Ramos (cell line): ENCODE measurements around the gene ALG3.
"Not testable (repeated sequence)": the region's sequence is repeated elsewhere in the genome, so short reads cannot be mapped to it uniquely, and the experiment has no call there.

ENCODE experiments used
- in situ Hi-C: fragments of 300-500 bp; cut with MboI; formaldehyde crosslinking; loops from one replicate; pipeline ENCODE4 v1.14.3; 2022; ENCODE audit warnings: low sequenced_read_pairs; ENCODE audit not compliant: unreplicated experiment

Gene ALG3

DNA sequence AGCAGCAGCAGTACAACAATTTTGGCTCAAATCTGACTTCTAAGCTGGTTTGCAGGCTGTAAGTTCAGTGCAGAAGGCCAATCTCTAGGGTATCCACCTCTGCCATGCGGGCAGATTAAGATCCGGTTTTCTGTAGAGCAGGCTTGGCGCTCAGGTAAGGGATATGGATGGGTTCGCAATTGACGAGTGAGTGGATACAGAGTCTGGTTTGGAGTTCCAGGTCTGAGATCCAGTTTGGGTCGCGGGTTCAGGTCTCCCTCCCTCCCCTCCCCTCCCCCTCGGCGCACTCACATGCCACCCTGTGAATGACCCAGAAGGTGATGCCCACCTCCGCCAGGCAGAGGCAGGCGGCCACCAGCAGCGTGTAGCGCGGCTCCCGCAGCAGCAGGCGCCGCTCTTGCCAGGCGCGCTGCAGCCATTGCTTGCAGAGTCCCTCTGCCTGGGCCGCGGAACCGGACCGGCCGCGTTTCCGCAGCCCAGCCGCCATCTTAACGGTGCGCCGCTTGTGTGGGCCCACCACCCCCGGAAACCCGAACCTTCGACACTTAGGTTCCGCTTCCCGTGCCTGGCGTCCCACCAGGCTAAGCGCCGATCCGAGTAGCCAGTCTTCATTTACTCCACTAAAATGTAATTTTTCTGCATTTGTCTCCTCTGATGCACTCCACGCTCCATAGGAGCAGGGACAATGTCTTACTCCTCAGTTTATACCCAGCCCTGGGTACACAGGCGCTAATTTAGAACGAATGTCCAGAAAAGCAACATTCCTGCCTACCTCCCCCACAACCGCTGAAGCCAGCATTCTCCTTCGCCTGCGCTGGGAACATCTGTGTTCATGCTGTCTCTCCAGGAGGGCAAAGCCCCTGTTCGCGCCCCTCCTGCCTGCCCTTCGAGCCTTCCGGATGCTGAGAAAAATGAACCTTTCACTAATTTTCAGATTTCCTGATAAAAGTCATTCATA lies at the start of gene ALG3:
Gene ALG3, minus strand, starts transcription at position 509 of the 958 bp plus-strand sequence. Its CDS starts 22 bp downstream, at position 487.
- in situ Hi-C loops: no loop called here

DNA sequence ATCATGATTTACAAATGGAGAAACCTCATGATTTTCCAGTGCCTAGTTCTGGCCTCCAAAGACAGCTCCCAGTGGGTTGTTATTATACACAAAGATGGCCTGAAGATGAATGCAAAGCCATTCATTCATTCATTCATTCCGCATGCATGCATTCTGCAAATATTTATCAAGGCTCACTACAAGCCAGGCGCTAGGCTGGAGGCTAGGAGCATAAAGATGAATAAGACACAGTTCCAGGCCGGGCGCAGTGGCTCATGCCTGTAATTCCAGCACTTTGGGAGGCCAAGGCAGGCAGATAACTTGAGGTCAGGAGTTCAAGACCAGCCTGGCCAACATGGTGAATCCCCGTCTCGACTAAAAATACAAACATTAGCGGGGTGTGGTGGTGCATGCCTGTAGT lies 47.9 kb upstream of the ALG3 start:
- in situ Hi-C loops: loop anchor here (25.0 kb wide), 1 partner anchor 859 kb away; the partner anchor contains the start of gene MCF2L2

DNA sequence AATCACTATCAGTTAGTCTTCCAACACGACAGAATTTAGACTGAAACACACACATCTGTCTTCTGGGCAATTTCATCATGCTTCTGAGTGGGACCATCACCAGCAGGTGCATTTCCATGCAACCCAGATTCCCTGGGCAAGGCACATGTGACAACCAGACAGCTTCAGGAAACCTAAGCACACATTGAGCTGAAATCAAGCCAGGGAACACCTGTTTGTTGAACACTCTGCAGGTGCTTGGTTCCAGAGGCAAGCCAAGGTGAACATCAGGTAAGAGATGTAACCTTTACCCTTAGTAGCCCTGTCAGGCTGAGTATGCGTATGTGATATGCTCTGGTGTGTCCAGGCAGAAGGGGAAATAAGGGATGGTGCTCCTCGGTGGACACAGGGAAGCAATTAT lies 47.0 kb upstream of the ALG3 start:
- in situ Hi-C loops: loop anchor here (25.0 kb wide), 1 partner anchor 858 kb away; the partner anchor contains the start of gene MCF2L2

DNA sequence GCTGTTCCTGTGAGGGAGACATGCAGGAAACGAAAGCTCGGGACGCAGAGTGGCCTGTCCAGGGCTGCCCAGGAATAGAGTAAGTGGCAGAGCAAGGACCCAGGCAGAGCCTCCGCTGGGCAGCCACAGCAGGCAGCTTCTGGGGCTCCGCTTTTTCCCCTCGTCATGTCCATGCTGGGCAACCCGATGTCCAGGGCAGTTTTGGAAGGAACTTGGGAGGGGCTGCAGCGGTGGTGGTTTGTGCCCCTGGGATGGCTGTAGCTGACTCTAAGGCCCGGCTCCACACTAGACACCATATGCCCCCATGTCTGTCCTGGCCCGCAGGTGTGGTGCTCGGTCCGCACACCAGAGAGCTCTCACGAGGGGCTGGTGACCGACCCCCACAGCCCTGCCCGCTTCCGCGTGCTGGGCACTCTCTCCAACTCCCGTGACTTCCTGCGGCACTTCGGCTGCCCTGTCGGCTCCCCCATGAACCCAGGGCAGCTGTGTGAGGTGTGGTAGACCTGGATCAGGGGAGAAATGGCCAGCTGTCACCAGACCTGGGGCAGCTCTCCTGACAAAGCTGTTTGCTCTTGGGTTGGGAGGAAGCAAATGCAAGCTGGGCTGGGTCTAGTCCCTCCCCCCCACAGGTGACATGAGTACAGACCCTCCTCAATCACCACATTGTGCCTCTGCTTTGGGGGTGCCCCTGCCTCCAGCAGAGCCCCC lies 43.1 kb upstream of the ALG3 start:
- in situ Hi-C loops: loop anchor here (25.0 kb wide), 1 partner anchor 855 kb away; the partner anchor contains the start of gene MCF2L2

DNA sequence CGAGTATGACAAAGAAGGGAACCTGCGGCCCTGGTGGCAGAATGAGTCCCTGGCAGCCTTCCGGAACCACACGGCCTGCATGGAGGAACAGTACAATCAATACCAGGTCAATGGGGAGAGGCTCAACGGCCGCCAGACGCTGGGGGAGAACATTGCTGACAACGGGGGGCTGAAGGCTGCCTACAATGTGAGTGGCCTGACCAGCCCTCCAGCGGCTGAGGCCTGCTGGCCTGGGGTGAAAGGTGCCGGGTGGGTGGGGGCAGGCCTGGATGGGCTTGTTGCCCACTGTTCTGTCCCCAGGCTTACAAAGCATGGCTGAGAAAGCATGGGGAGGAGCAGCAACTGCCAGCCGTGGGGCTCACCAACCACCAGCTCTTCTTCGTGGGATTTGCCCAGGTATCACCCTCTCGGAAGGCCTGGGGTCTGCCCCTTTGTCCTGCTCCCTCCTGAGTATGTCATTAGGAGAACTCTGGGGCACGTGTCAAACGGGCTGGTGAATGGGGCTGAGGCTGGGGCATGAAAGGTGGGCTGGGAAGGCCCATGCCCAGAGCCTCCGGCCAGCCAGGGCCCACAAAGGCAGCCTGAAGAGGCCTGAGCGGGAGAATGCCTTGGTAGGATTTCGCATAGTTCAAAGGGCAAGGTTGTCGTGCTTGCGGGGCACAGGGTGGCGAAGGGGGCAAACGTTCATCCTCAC lies 42.4 kb upstream of the ALG3 start:
- in situ Hi-C loops: loop anchor here (25.0 kb wide), 1 partner anchor 854 kb away; the partner anchor contains the start of gene MCF2L2

DNA sequence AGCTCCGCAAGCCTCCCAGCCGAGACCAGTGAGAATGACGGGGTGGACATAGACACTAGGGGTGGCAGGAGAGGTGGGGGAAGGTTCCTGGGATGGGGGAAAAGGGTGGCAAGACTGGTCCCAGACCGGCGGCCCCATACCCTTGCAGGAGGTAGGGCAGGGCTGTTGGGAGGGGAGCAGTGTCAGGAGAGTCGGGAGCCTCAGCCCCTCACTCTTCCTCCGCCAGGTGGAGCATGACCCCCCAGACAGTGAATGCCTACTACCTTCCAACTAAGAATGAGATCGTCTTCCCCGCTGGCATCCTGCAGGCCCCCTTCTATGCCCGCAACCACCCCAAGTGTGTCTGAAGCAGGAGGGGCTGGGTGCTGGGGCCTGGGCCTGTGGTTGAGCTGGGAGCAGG lies 41.6 kb upstream of the ALG3 start:
- in situ Hi-C loops: loop anchor here (25.0 kb wide), 1 partner anchor 853 kb away; the partner anchor contains the start of gene MCF2L2

DNA sequence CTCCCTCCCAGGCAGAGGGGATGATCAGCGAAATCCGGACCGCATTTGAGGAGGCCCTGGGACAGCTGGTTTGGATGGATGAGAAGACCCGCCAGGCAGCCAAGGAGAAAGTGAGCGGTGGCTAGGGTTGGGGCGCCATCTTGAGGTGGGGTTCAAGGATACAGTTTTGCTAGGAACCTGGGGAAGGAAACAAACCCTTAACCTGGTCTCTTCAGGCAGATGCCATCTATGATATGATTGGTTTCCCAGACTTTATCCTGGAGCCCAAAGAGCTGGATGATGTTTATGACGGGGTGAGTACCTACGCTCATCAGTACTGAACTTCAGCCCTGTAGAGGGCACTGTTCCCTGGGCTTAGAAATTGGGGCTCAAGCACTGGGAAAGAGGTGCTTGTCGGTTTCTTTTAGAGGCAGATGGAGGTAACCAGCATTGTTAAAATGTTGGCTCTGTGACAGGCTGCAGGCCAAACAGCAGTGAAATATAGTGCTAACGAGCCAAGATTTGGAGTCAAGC lies 40.7 kb upstream of the ALG3 start:
- in situ Hi-C loops: loop anchor here (25.0 kb wide), 1 partner anchor 852 kb away; the partner anchor contains the start of gene MCF2L2

DNA sequence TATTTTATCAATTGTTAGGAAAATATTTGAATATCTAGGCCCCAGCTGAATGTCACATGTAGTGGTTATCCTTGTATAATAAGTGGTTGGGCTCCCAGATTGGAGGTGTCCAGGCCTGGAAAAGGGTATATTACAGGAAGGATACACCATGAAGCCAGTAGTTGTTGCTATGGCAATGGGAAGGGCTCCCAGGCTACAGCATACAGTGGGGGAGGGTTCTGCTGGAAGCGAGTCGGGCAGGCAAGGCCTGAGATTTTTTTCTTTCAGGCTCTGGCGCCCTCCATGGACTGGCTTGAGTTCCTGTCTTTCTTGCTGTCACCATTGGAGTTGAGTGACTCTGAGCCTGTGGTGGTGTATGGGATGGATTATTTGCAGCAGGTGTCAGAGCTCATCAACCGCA lies 35.9 kb upstream of the ALG3 start:
- in situ Hi-C loops: loop anchor here (5.0 to 25.0 kb wide), 3 partner anchors 57 to 847 kb away; partner anchors contain the start of genes MCF2L2 and VWA5B2

DNA sequence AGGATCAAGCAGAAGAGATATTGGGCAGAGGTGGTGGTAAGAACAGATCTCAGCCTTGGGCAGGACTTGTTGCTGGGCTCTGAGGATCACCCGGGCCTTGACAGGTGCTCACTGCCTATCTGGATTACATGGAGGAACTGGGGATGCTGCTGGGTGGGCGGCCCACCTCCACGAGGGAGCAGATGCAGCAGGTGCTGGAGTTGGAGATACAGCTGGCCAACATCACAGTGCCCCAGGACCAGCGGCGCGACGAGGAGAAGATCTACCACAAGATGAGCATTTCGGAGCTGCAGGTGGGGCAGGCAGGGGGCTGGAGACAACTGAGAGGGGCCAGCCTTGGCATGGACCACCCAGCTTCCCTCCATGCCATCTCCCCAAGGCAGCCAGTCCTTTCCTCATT lies 34.9 kb upstream of the ALG3 start:
- in situ Hi-C loops: loop anchor here (5.0 to 25.0 kb wide), 3 partner anchors 56 to 846 kb away; partner anchors contain the start of genes MCF2L2 and VWA5B2

DNA sequence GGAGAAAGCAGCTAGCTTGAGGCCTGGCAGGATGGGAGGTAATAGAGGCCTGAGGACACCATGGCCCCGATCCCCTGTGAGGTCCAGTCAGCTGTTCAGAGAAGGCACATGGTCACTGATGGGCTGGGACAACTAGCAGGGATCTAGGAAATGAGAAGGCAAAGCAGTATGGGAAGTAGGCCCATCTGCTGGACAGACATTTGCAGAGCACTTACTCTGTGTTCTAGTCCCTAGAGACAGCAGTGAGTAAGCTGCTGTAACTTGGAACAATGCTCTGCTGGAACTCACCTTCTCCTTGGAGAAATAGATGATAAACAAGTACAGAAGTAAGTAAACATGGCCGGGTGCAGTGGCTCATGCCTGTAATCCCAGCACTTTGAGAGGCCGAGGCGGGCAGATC lies 34.2 kb upstream of the ALG3 start:
- in situ Hi-C loops: loop anchor here (5.0 to 25.0 kb wide), 3 partner anchors 56 to 846 kb away; partner anchors contain the start of genes MCF2L2 and VWA5B2

DNA sequence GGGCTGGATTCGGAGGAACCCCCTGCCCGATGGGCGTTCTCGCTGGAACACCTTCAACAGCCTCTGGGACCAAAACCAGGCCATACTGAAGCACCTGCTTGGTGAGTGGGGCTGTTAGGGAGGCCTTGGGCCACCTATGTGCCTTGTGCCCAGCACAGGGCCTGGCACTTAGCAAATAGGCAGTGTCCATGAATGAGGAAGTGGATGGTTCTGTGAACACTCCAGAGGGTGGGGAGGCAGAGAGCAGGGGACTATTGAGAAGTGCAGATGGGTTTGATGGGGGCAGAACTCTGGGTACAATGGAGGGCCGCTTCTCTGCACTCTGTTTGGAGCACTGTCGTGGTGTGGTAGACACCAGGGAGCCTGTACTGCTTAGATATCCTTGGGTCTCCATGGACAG lies 28.6 kb upstream of the ALG3 start:
- in situ Hi-C loops: loop anchor here (25.0 kb wide), 1 partner anchor 840 kb away; the partner anchor contains the start of gene MCF2L2

DNA sequence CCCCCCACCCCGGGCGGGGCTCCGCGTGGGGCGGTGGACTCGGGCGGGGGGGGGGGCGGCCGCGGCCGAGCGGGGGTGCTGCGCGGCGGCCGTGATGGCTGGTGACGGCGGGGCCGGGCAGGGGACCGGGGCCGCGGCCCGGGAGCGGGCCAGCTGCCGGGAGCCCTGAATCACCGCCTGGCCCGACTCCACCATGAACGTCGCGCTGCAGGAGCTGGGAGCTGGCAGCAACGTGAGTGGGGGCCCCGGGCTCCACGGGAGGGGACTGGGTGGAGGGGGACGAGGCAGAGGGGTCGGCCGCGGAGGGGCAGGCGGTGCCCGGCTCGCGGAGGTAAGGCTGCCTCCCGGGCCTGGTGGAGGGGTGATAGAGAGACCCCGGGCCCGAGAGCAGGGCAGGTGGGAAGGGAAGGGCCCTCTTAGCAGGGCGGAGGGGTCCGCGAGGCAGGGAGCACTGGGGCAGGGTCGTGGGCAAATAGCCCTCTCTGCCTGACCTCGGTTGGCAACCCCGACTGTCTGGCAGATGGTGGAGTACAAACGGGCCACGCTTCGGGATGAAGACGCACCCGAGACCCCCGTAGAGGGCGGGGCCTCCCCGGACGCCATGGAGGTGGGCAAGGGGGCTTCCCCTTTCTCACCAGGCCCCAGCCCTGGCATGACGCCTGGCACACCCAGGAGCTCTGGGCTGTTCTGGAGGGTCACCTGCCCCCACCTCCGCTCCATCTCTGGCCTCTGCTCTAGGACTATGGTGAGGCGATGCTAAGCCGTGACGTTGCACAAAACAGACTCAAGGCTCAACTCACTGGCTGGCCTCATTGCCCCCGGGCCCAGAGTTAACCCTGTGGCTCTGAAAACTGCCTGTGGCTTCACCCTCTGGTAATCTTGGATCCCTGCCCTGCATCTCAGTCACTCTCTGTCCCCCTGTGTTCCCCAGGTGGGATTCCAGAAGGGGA lies 27.5 kb upstream of the ALG3 start, which contains the start of gene ECE2:
Gene ECE2, plus strand, starts transcription at position 62 of the 950 bp plus-strand sequence. Its CDS starts 132 bp downstream, at position 194.
- in situ Hi-C loops: loop anchor here (25.0 kb wide), 1 partner anchor 839 kb away; the partner anchor contains the start of gene MCF2L2

DNA sequence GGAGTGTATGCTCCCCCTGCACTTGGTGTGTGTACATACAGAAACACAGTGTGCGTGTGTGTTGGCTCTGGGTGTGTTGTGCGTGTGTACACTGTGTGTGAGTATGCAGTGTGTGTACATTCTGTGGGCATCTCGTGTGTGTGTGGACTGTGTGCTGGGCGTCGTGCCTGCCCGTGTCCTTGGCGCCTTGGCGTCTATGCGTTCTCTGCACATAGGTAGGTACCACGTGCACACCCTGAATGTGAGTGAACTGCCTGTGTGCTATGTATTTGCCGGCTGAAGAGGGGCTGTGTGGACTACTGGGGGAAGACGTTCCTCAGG lies 26.6 kb upstream of the ALG3 start:
- in situ Hi-C loops: loop anchor here (25.0 kb wide), 1 partner anchor 838 kb away; the partner anchor contains the start of gene MCF2L2

DNA sequence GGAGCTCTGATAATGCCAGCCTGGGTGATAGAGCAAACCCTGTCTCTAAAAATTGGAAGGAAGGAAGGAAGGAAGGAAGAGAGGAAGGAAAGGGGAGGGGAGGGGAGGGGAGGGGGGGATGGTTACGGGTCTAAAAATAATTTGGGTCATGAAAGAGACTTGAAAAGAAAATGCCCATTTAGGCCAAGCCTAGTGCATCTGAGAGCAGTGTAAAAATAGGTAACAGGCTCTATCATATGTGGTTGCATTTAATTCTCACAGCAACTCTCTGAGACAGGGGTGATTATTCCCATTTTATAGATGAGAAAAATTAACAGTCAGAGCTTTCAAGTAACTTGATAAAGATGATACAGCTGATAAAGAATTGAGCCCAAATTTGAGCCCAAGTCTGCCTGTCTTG lies 23.5 kb upstream of the ALG3 start:
- in situ Hi-C loops: no loop called here

DNA sequence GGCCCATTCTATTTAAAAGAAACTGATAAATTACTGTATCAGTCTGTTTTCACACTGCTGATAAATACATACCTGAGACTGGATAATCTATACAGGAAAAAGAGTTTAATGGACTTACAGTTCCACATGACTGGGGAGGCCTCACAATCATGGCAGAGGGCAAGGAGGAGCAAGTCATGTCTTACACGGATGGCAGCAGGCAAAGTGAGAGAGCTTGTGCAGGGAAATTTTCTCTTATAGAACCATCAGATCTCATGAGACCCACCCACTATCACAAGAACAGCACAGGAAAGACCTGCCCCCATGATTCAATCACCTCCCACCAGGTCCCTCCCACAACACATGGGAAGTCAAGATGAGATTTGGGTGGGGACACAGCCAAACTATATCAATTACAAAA lies 18.5 kb upstream of the ALG3 start:
- in situ Hi-C loops: not testable (repeated sequence)

DNA sequence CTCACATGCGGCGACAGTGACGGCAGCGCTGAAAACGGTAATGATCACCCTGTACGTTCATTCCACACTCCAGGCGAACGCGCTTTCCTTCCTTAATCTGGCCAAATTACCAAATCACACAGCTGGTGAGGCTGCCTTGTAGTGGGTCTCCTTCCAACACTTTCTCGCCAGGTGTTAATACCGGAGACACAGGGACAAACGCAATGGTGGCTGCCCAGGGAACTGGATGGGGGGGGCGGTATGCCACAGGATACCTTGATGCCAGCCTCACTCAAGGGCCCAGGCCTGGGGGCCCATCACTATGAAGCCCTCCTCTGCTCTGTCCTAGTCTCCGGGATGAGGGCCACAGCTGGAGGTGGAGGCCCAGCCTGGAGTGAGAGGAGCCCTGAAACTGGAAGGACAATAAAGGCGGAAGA lies 14.0 kb upstream of the ALG3 start:
- in situ Hi-C loops: no loop called here

DNA sequence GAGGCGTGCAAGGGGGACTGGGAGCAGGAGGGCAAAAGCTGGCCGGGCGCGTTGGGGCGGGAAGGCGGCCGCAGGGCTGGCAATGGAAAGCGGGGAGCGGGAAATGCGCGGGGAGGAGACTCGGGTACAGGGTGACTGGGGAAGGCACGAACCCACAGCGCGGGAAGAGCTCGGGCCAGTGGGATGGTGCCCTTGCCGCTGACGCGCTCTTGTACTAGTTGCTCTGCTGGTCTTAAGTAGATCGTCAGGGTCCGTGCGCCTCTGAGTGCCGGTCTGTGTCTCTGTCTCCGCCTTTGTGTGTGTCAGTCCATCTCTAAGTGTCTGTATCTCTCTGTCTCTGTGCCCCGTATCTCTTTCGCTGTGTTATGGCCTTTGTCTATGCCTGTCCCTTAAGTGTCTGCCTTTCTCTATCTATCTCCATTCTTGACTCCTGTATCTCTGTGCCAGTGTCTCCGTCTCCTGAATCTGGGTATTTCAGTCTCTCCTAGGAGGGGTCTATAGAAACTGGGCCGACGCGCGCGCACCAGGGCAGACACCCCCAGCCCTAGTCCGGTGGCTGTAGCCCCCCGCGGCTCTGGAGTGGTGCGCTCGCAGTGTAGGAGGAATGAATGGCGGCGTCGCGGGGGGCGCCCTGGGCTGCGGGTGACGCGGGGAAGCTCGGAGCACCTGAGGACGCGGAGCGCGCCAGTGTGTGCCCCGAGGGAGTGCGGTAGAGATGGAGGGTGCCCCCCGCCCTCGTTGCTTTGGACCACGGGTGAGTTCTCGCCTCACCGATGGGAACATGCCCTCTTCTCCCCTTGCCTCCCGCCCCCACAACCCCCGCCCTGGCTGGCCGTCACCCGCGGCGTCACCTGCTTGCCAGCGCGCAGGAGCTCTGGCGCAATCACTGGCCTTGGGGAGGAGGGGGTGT lies 13.3 kb upstream of the ALG3 start:
- in situ Hi-C loops: no loop called here
